Transverse colon (tissue), 3 donors: ENCODE measurements around the gene POLR3A.

Source experiments
- POLR2A ChIP-seq: fragments of 450-650 bp; IDR thresholded peaks from one replicate; pipeline ENCODE4 v1.6.1; 2016; ENCODE audit warnings: antibody characterized with exemption, mild to moderate bottlenecking, moderate library complexity
- TF ChIP-seq, protein P1 (sequence below), 5 experiments: fragments of 200-600 bp in 3 of 5; fragments of 450-650 bp in 2 of 5; sonication (generic) in 3 of 5; IDR thresholded peaks; 1 replicate in 2 of 5; 2 replicates in 3 of 5; pipeline ENCODE4 v1.5.1; 2016 to 2017; ENCODE audit warnings: antibody characterized with exemption in 5 of 5, inconsistent platforms in 3 of 5, mild to moderate bottlenecking in 2 of 5, moderate library complexity in 1 of 5

DNA sequence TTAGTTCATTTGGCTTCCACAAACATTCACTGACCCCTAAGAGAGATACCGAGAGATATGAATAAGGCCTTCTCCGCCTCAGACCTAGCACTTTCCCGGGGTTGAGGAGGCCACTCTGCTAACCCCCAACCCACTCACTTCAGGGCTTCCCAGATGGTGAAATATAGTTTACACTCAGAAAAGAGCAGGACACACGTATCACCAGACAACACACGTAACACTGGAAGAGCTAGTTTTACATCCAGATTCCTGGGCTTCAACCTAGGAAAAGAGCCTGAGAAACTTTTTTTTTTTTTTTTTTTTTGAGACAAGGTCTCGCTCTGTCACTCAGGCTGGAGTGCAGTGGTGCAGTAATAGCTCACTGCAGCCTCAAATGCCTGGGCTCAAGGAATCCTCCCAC lies 87.5 kb downstream of the POLR3A start:
- TF ChIP-seq, protein P1, sequence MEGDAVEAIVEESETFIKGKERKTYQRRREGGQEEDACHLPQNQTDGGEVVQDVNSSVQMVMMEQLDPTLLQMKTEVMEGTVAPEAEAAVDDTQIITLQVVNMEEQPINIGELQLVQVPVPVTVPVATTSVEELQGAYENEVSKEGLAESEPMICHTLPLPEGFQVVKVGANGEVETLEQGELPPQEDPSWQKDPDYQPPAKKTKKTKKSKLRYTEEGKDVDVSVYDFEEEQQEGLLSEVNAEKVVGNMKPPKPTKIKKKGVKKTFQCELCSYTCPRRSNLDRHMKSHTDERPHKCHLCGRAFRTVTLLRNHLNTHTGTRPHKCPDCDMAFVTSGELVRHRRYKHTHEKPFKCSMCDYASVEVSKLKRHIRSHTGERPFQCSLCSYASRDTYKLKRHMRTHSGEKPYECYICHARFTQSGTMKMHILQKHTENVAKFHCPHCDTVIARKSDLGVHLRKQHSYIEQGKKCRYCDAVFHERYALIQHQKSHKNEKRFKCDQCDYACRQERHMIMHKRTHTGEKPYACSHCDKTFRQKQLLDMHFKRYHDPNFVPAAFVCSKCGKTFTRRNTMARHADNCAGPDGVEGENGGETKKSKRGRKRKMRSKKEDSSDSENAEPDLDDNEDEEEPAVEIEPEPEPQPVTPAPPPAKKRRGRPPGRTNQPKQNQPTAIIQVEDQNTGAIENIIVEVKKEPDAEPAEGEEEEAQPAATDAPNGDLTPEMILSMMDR (IDR thresholded peaks at IDR 0.05): no peak
- TF ChIP-seq POLR2A: no peak
